Measurements from ENCODE around the gene MESP1. TPM values are rescaled to one million over a fixed set of nuclear protein-coding genes. Genes with fewer than 3 reads are reported as not detected.

MESP1 gene
- total RNA-seq, 1 donor from 2014 or later = 1.1 TPM

DNA sequence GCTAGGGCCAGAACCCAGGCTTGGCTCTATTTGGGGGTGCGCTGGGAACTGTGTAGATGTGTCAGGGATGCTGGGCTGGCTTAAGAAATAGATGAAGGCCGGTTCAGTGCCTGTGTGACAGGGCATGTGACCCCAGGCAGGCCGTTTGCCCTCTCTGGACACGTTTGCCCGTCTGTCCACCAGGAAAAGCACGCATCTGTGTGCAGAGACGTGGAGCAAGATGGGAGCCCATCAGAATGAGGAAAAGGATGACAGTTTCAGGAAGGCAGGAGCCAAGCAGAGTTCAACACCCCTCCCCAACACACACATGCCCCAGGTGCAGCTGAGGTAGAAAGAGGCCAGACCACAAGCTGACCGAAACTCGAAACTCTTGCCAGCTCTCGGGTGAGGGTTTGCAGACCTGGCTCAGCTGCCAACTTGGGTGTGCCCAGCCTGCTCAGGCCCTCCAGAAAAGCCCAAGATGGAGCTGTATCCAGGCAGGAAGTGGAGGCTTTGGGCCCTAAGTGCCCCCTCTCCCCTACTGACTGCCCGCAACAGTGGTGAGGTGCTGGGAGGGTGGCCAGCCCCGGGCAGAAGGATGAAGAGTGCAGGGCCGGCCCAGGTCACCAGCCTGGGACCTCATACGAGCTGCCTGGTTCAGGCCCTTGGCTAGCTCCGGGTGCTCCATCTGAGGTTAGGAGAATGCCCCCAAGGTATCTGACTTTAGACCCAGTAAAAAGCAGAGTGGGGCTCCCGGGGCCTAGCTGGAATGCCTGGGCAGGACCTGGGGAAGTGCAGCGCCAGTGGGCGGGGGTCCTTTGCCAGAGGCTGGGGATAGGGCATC is 10.2 kb upstream of the MESP1 start:
- Mint-ChIP-seq H3K4me1 (ENCODE audit: low read depth, unreplicated experiment) (no peaks in the 10 kb centered on the region), H3K27ac (ENCODE audit: unreplicated experiment) (no peak overlapping the region), H3K27me3 (ENCODE audit: unreplicated experiment) (peaks cover 6% of the 10 kb centered on the region), H3K36me3 (ENCODE audit: unreplicated experiment) (no peaks in the 10 kb centered on the region), H3K4me3 (ENCODE audit: unreplicated experiment) (no peak overlapping the region), H3K9me3 (ENCODE audit: unreplicated experiment) (peaks cover 2% of the 10 kb centered on the region)
- TF ChIP-seq, protein P1, sequence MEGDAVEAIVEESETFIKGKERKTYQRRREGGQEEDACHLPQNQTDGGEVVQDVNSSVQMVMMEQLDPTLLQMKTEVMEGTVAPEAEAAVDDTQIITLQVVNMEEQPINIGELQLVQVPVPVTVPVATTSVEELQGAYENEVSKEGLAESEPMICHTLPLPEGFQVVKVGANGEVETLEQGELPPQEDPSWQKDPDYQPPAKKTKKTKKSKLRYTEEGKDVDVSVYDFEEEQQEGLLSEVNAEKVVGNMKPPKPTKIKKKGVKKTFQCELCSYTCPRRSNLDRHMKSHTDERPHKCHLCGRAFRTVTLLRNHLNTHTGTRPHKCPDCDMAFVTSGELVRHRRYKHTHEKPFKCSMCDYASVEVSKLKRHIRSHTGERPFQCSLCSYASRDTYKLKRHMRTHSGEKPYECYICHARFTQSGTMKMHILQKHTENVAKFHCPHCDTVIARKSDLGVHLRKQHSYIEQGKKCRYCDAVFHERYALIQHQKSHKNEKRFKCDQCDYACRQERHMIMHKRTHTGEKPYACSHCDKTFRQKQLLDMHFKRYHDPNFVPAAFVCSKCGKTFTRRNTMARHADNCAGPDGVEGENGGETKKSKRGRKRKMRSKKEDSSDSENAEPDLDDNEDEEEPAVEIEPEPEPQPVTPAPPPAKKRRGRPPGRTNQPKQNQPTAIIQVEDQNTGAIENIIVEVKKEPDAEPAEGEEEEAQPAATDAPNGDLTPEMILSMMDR (IDR thresholded peaks at IDR 0.05; ENCODE audit: partially characterized antibody, unreplicated experiment) = no peak
- DNase-seq = no peak

DNA sequence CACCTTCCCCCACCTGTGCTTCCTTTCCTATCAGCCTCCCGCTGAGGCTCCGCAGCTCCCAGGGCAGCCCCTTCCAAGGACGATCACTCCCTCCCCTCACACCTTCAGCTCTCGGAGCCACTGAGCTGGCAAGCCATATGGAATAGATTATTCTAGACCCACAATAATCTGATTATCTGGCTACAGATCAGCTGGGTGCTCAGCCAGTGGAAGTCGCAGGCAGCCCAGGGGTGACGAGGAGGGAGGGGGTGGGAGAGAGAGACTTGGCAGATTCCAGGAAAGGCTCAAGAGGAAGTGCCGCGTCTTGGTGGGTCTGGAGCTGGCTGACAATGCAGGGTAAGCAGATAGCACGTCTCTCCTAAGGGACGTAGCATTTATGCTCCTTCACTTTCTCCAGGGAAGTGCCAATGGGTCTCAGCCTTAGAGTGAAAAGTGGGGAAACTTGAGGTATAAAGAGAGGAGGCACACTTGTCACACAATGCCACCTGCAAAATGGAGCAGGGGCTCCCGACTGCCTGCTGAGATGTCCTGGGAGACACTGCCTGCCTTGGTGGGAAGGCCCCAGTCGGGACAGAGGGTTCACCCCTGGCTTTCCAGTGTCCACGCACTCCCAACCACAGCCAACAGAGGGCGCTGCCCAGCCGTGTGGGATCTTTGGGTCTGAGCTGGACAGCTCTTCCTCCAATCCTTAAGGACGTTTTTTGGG is 9.4 kb upstream of the MESP1 start:
- Mint-ChIP-seq H3K4me3 (ENCODE audit: unreplicated experiment) (no peak overlapping the region), H3K27me3 (ENCODE audit: unreplicated experiment) (peaks cover 6% of the 10 kb centered on the region), H3K4me1 (ENCODE audit: low read depth, unreplicated experiment) (no peaks in the 10 kb centered on the region), H3K36me3 (ENCODE audit: unreplicated experiment) (no peaks in the 10 kb centered on the region), H3K27ac (ENCODE audit: unreplicated experiment) (no peak overlapping the region), H3K9me3 (ENCODE audit: unreplicated experiment) (peaks cover 2% of the 10 kb centered on the region)
- DNase-seq = peak; percentile 92
- TF ChIP-seq, protein P1 (IDR thresholded peaks at IDR 0.05; ENCODE audit: partially characterized antibody, unreplicated experiment) = peak; percentile 95

DNA sequence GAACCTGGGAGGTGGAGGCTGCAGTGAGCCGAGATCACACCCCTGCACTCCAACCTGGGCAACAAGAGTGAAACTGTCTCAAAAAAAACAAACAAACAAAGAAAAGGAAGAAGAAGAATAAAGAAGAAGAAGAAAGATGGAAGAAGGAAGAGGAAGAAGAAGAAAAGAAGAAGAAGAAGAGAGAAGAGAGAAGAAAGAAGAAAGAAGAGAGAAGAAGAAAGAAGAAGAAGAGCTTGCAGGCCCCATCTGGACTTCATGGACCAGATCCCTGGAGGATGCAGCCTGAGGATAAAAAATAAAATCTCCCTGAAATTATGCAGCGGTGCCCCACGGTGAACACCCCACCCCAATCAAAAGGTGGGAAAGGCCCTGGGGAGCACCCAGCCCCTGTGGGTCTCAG is 8.8 kb upstream of the MESP1 start:
- DNase-seq = no peak
- no peaks in the 10 kb centered on the region for H3K4me1 Mint-ChIP-seq (ENCODE audit: low read depth, unreplicated experiment)
- H3K36me3 Mint-ChIP-seq (ENCODE audit: unreplicated experiment) = no peaks in the 10 kb centered on the region
- peaks cover 6% of the 10 kb centered on the region for H3K27me3 Mint-ChIP-seq (ENCODE audit: unreplicated experiment)
- TF ChIP-seq, protein P1 (IDR thresholded peaks at IDR 0.05; ENCODE audit: partially characterized antibody, unreplicated experiment) = no peak
- H3K4me3 Mint-ChIP-seq (ENCODE audit: unreplicated experiment) = no peak overlapping the region
- H3K27ac Mint-ChIP-seq (ENCODE audit: unreplicated experiment) = peak overlapping the region; percentile 80
- peaks cover 2% of the 10 kb centered on the region for H3K9me3 Mint-ChIP-seq (ENCODE audit: unreplicated experiment)

DNA sequence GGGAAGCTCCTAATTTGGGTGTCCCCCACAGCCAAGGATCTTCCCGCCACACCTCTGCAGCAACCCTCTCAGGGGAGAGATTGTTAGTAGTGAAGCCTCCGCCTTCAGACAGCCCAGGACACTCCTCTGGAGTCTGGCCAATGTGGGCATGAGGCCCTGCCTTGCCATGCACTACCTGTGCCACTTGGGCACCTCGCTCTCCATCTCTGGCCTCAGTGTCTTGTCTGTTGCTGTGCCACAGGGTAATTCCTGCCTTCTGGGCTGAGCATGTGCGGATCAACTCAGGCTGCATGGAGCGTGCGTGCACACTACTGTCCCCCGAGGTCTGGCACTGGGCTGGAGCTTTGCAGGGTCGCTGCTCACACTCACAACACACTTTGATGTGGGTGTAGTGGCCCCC is 7.9 kb upstream of the MESP1 start:
- peaks cover 8% of the 10 kb centered on the region for H3K27me3 Mint-ChIP-seq (ENCODE audit: unreplicated experiment)
- no peak overlapping the region for H3K27ac Mint-ChIP-seq (ENCODE audit: unreplicated experiment)
- peaks cover 2% of the 10 kb centered on the region for H3K9me3 Mint-ChIP-seq (ENCODE audit: unreplicated experiment)

More for the DNA sequence above, 7.9 kb upstream of the MESP1 start:
- no peaks in the 10 kb centered on the region for H3K36me3 Mint-ChIP-seq (ENCODE audit: unreplicated experiment)
- TF ChIP-seq, protein P1 (IDR thresholded peaks at IDR 0.05; ENCODE audit: partially characterized antibody, unreplicated experiment) = no peak
- no peaks in the 10 kb centered on the region for H3K4me1 Mint-ChIP-seq (ENCODE audit: low read depth, unreplicated experiment)
- H3K4me3 Mint-ChIP-seq (ENCODE audit: unreplicated experiment) = no peak overlapping the region
- no peak for DNase-seq
